HCT116 (cell line): ENCODE measurements around the gene MTMR6. TPM values are rescaled to one million over a fixed set of nuclear protein-coding genes. Genes with fewer than 3 reads are reported as not detected.

ENCODE experiments used
- ATAC-seq: fragments of 200-7000 bp; cut with Tn5 transposase; 2 replicates; pipeline ENCODE4 v1.9.1; 2020; ENCODE audit warnings: mild to moderate bottlenecking, moderate library complexity
- BruUV-seq: library from RNA; stranded (reverse); fragments of 400-500 nt; replicated peaks from 2 replicates; lab custom pipeline; 2021; lab: Mats Ljungman, UMichigan
- CTCF ChIA-PET: fragments of 300-600 bp; sonication (Branson Sonifier 250); formaldehyde crosslinking; loops from one replicate; lab custom pipeline; 2021; ENCODE audit warnings: antibody characterized with exemption; lab: Charles Lee
- POLR2A ChIA-PET: fragments of 300-600, 350-600 bp; sonication (Branson Sonifier 250); formaldehyde crosslinking; loops from one replicate; lab custom pipeline; 2021; ENCODE audit warnings: antibody characterized with exemption; lab: Charles Lee
- RAD21 ChIA-PET, 2 experiments: fragments of 300-600 bp; sonication (Branson Sonifier 250); formaldehyde crosslinking; loops; one replicate each; lab custom pipeline; 2023; ENCODE audit warnings: low total read pairs in 2 of 2; ENCODE audit not compliant: uncharacterized antibody in 2 of 2, unreplicated experiment in 2 of 2, low non-redundant PET in 1 of 2; lab: Charles Lee
- DNase-seq: peaks from one replicate; pipeline ENCODE4 v3.0.0-alpha.2; 2010; ENCODE audit warnings: low read depth, low spot score
- H2AFZ ChIP-seq: fragments of 200-600 bp; shearing (Covaris generic), sonication (generic); 2 replicates; pipeline ENCODE4 v1.6.1; 2017; ENCODE audit warnings: low read depth, mixed run types, mixed read lengths, antibody characterized with exemption, low read length; ENCODE audit not compliant: poor library complexity, severe bottlenecking
- H3K27ac ChIP-seq: 2 replicates; pipeline ENCODE4 v1.5.1; 2012; ENCODE audit warnings: low read depth, low read length
- H3K27me3 ChIP-seq: fragments of 200-600 bp; sonication (generic); 2 replicates; pipeline ENCODE4 v1.6.1; 2016; ENCODE audit warnings: mixed run types, low read length, mixed read lengths; ENCODE audit not compliant: insufficient read depth
- H3K36me3 ChIP-seq, 2 experiments: fragments of 200-500 bp in 1 of 2; fragments of 200-600 bp in 1 of 2; sonication (Bioruptor generic) in 1 of 2; sonication (generic) in 1 of 2; 2 replicates each; pipeline versions ENCODE4 v1.5.1 to v1.6.1; 2014 to 2016; ENCODE audit warnings: low read length in 2 of 2, inconsistent platforms in 1 of 2, mixed read lengths in 1 of 2, mixed run types in 1 of 2; ENCODE audit not compliant: insufficient read depth in 2 of 2, control insufficient read depth in 1 of 2
- H3K4me1 ChIP-seq, 2 experiments: fragments of 200-600 bp in 1 of 2; sonication (generic) in 1 of 2; 2 replicates each; pipeline versions ENCODE4 v1.5.1 to v1.6.1; 2012 to 2017; ENCODE audit warnings: low read length in 2 of 2, inconsistent platforms in 1 of 2, mild to moderate bottlenecking in 1 of 2, mixed read lengths in 1 of 2, mixed run types in 1 of 2, moderate library complexity in 1 of 2; ENCODE audit not compliant: insufficient read depth in 2 of 2, control insufficient read depth in 1 of 2
- H3K4me2 ChIP-seq: fragments of 200-600 bp; sonication (generic); 2 replicates; pipeline ENCODE4 v1.6.1; 2017; ENCODE audit warnings: mixed run types, low read length, mixed read lengths
- H3K4me3 ChIP-seq, 2 experiments: fragments of 200-600 bp in 1 of 2; sonication (generic) in 1 of 2; replicated peaks in 1 of 2; 2 replicates each; pipeline ENCODE4 v1.5.1; 2011 to 2016; ENCODE audit warnings: low read length in 2 of 2, control low read depth in 1 of 2, low read depth in 1 of 2, mild to moderate bottlenecking in 1 of 2, mixed read lengths in 1 of 2, mixed run types in 1 of 2
- H3K79me2 ChIP-seq: fragments of 200-600 bp; sonication (generic); 2 replicates; pipeline ENCODE4 v1.6.1; 2017; ENCODE audit warnings: mild to moderate bottlenecking, mixed run types, low read length, moderate library complexity, mixed read lengths; ENCODE audit not compliant: insufficient read depth
- H3K9ac ChIP-seq: fragments of 200-600 bp; sonication (generic); 2 replicates; pipeline ENCODE4 v1.6.1; 2016; ENCODE audit warnings: low read length, mixed read lengths
- H3K9me2 ChIP-seq: fragments of 200-600 bp; sonication (generic), shearing (Covaris generic); 2 replicates; pipeline ENCODE4 v1.6.1; 2017; ENCODE audit warnings: mixed run types, mild to moderate bottlenecking, moderate library complexity; ENCODE audit not compliant: insufficient read depth
- H3K9me3 ChIP-seq, 2 experiments: fragments of 200-500 bp in 1 of 2; fragments of 200-600 bp in 1 of 2; sonication (Bioruptor generic) in 1 of 2; sonication (generic) in 1 of 2; 2 replicates each; pipeline ENCODE4 v1.6.1; 2014 to 2017; ENCODE audit warnings: low read length in 2 of 2, mixed read lengths in 2 of 2, inconsistent platforms in 1 of 2, low read depth in 1 of 2, mild to moderate bottlenecking in 1 of 2, mixed run types in 1 of 2, moderate library complexity in 1 of 2; ENCODE audit not compliant: control insufficient read depth in 1 of 2, insufficient read depth in 1 of 2
- H4K20me1 ChIP-seq: fragments of 200-600 bp; sonication (generic), shearing (Covaris generic); 2 replicates; pipeline ENCODE4 v1.6.1; 2017; ENCODE audit warnings: mixed run types, mild to moderate bottlenecking, moderate library complexity; ENCODE audit not compliant: insufficient read depth
- CBX3 ChIP-seq: IDR thresholded peaks from 2 replicates; pipeline ENCODE4 v1.6.1; 2012; ENCODE audit warnings: low read depth
- SIN3A ChIP-seq: IDR thresholded peaks from 2 replicates; pipeline ENCODE4 v1.6.1; 2012; ENCODE audit warnings: low read depth
- SP1 ChIP-seq: IDR thresholded peaks from 2 replicates; pipeline ENCODE4 v1.6.1; 2012; ENCODE audit warnings: low read depth
- ZFX ChIP-seq: fragments of 450-650 bp; IDR thresholded peaks from 2 replicates; pipeline ENCODE4 v1.6.1; 2017
- intact Hi-C: fragments of 100-400 bp; cut with micrococcal nuclease; formaldehyde crosslinking; loops from 2 replicates; pipeline ENCODE4 v1.10.0; 2022
- total RNA-seq: library from RNA; stranded (reverse); gene quantifications from one replicate; pipeline ENCODE4 v1.2.1, GENCODE V29; 2021; ENCODE audit not compliant: unreplicated experiment

The MTMR6 gene
- total RNA-seq, 1 experiment from 2014 or later, result 11.4 TPM

GRCh38 chr13:25306671-25307464, 19.6 kb upstream of the MTMR6 start:
- no peak for DNase-seq
- POLR2A ChIA-PET, result no interaction called here
- H3K27me3 ChIP-seq, result no peaks in the 10 kb centered on the region
- intact Hi-C loops, result no loop called here
- H3K4me1 ChIP-seq, result peaks cover 8 to 11% of the 10 kb centered on the region in 2 experiments; a peak in 3 of 4 replicates
- no peak overlapping the region for H3K4me3 ChIP-seq
- no peak overlapping the region for H3K4me2 ChIP-seq
- TF ChIP-seq CBX3 (no peak), SP1 (no peak)
- no peak overlapping the region for H3K27ac ChIP-seq
- no peaks in the 10 kb centered on the region for H3K9me3 ChIP-seq
- BruUV-seq, result no TSS peak
- CTCF ChIA-PET, result no interaction called here
- H4K20me1 ChIP-seq, result peaks cover 15% of the 10 kb centered on the region; the same call in 1 of the 2 replicates
- no peaks in the 10 kb centered on the region for H3K9me2 ChIP-seq
- peaks cover 40 to 47% of the 10 kb centered on the region in 2 experiments for H3K36me3 ChIP-seq
- RAD21 ChIA-PET, result no interaction called here
- H3K9ac ChIP-seq, result no peak overlapping the region
- ATAC-seq, result no peak
- H3K79me2 ChIP-seq, result peaks cover 97% of the 10 kb centered on the region
- H2AFZ ChIP-seq, result no peak overlapping the region

GRCh38 chr13:25302121-25302520, 14.8 kb upstream of the MTMR6 start:
- Histone ChIP-seq H4K20me1 (peaks cover 15% of the 10 kb centered on the region; the same call in 1 of the 2 replicates), H3K9me3 (no peaks in the 10 kb centered on the region), H3K27me3 (no peaks in the 10 kb centered on the region), H3K4me3 (peak overlapping the region; percentile 80 to 98), H3K9me2 (no peaks in the 10 kb centered on the region), H3K9ac (peak overlapping the region; percentile 88), H3K4me1 (peaks cover 13 to 20% of the 10 kb centered on the region in 2 experiments), H3K79me2 (peaks cover 61% of the 10 kb centered on the region), H2AFZ (no peak overlapping the region), H3K4me2 (peak overlapping the region; percentile 75), H3K27ac (peak overlapping the region; percentile 77), H3K36me3 (peaks cover 6 to 16% of the 10 kb centered on the region in 2 experiments; a peak in 3 of 4 replicates)
- ATAC-seq (no peak), DNase-seq (no peak)
- ChIA-PET CTCF (no interaction called here), POLR2A (no interaction called here), RAD21 (no interaction called here)
- TF ChIP-seq ZFX (peak; percentile 66), SIN3A (no peak)
- TSS peak; percentile 63 for BruUV-seq
- intact Hi-C loops, result no loop called here
